ENCODE measurements around the gene ARFGEF2.
"Not testable (repeated sequence)": the region's sequence is repeated elsewhere in the genome, so short reads cannot be mapped to it uniquely, and the experiment has no call there.

The ARFGEF2 gene

DNA sequence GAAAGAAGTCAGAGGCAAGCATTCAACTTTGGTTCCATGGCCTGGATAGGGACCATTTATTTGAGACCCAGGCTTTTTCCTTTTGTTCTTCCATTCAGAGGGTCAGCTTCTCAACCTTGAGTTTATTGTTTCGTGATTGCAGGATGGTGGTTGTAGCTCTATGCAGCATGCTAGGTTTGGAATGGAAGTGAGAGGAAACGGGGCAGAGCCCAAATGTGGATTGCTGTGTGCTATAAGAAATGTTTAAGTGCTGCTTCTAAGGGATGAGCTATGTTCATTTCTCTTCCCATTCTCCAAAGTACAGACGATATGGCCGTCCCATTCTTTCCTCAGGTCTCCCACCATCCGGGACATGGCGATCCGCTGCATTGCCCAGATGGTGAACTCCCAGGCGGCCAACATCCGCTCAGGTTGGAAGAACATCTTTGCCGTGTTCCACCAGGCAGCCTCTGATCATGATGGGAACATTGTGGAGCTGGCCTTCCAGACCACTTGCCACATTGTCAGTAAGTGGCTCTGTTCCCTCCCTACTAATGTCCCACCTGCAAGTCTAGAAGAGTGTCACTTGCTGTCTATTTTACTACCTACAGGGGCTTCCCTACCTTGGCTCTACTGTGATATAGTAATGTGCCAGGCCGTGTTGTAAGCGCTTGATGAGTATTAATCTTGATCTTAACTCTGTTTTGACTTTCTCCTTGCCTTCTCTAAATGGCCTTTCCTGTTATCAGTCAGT lies 88.6 kb downstream of the ARFGEF2 start:
- DNase-seq, result no peak

DNA sequence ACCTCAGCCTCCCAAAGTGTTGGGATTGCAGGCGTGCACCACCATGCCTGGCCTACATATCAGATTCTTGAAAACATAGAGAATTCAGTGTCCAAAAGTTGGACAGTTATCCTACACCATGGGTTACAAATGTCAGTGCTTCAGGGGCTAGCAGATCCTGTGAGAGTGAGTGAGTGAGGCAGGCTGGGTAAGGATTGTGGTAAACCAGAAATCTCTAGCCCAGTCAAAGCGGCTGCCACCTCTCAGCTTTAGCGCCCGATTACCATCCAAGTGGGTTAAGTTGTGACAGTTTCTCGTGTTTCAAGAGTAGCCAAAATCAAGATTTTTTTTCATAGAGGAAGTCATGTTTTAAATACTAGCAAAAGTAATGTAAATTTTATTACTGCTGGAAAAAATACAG lies 102.7 kb downstream of the ARFGEF2 start:
- no peak for DNase-seq

DNA sequence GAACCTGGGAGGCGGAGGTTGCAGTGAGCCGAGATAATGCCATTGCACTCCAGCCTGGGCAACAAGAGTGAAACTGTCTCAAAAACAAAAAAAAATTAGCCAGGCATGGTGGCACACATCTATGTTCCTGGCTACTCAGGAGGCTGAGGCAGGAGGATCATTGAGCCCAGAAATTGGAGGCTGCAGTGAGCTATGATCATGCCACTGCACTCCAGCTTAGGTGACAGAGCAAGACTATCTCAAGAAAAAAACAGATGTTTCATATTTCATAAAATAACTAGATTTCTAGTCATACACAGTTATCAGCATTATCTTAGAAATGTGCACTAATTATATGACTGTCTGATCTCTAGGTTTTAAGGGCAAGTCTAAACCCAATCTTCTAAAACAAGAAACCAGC lies 106.7 kb downstream of the ARFGEF2 start:
- not testable (repeated sequence) for DNase-seq

DNA sequence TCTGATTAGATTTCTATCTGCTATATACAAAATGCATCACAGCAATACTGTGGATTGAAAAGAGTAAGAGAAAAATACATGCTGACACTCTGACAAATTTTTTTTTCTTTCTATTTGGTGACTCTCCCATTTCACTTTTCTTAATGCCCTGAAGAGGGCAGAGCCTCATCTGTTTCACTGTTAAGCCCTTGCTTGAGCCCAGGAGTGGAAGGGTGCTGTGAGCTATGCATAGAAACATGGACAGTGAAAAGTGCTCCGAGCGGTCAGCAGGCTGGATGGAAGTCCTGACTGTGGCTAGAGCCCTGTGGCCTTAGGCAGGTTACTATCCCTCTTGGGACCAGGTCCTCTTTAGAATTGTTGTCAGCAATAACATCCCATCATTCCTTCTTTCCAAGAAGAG lies 107.2 kb downstream of the ARFGEF2 start:
- DNase-seq, result no peak

DNA sequence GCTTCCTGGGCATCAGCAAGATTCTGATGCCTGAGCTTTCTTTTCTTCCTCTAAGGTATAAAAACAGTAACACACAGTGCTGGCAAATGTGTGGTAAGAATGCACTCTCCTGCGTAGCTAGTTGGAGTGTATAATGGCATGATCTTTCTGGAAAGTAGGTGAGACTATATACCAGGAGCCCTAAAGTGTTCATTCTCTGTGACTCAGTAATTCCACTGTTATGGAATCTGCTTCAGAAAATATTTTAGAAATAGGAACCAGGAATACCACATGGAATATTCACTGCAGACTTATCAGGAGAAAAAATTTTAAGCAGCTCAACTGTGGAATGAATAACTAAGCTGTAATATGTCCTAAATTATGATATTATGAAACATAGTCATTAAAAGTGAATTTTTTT lies 107.7 kb downstream of the ARFGEF2 start:
- no peak for DNase-seq

DNA sequence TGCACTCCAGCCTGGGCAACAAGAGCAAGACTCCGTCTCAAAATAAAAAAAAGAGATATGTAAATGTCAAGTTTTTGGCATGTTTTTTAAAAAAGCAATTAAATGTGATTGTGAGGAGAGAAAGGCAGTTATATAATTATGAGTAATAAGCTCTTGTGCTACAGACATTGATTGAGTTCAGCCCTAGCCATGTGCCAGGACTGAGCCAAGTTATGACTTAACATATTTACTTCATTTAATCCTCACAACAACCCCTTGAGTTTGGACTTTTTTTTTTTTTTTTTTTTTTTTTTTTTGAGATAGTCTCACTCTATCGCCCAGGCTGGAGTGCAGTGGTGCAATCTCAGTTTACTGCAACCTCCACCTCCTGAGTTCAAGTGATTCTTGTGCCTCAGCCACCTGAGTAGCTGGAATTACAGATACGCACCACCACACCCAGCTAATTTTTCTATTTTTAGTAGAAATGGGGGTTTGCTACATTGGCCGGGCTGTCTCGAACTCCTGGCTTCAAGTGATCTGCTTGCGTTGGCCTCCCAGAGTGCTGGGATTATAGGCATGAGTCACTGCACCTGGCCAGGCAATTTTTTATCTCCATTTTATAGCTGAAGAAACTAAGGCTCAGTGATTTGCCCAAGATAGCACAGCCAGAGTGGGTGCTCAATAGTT lies 109.6 kb downstream of the ARFGEF2 start:
- DNase-seq, result no peak

DNA sequence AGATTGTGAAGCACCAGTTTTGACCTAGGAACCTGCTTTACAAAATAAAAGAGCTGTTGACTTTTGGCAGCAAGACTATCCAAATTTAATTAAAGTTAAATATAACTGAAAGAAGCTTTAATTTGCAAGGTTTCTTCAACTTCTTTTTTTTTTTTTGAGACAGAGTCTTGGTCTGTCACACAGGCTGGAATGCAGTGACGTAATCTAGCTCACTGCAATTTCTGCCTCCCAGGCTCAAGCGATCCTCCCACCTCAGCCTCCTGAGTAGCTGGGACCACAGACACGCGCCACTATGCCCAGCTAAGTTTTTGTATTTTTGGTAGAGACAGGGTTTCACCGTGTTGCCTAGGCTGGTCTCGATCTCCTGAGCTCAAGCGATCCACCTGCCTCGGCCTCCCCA lies 110.9 kb downstream of the ARFGEF2 start:
- DNase-seq, result no peak

DNA sequence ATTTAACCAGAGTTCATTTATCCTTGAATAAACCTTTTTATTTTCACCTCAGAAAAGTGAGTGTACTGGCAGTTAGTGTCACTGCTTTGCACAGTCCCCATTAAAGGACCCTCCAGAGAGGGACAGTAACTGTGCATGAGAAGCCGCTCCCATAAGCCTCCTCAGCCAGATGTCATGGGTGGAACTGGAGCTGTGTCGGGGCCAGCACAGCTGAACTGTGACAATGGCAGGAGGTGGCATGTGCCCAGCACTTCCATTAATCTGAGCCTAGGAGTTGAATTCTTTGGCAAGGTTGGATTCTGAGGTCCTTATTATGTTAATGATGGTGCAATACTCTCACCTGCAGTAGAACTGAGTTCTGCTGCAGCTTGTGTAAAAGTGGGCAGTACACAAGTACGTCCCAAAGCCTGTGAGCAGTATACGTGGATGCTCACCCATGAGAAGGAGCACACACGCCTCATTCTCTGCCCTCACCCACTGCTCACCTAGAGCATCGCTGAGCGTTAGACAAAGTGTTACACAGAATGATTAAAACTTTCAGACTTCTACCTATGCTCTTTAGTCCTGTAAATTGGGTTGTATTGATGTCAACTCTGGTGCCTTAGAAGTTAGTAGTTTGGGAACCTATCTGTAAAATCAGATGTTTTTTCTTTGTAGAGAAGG lies 112.7 kb downstream of the ARFGEF2 start:
- DNase-seq, result no peak

DNA sequence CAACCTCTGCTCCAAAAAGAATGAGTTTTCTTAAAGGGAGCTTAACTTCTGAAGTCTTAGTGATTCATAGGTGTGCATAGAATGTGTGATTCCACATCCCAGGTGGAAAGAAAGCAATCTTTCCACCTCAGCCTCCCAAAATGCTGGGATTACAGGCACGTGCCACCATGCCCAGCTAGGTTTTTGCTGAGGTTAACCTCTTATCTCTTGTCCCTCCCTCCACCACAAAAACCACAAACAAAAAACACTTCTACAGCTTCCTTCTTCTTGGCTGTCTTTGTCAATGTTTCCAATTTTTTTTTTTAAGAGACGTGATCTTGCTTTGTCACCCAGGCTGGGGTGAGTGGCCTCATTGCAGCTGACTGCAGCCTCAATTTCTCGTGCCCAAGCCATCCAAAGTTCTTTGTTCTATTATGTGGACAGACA lies 116.5 kb downstream of the ARFGEF2 start:
- no peak for DNase-seq

DNA sequence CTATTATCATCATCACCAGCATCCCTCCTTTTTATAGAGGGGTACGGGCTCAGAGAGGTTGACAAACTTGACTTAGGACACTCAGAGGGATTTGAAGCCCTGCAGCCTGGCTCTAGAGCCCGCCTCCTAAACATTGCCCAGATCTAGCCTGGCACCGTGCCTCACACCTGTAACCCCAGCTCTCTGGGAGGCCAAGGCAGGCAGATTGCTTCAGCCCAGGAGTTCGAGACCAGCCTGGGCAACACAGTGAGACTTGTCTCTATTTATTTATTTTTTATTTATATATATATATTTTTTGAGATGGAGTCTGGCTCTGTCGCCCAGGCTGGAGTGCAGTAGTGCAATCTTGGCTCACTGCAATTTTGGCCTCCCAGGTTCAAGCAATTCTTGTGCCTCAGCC lies 118.3 kb downstream of the ARFGEF2 start:
- DNase-seq, result no peak

DNA sequence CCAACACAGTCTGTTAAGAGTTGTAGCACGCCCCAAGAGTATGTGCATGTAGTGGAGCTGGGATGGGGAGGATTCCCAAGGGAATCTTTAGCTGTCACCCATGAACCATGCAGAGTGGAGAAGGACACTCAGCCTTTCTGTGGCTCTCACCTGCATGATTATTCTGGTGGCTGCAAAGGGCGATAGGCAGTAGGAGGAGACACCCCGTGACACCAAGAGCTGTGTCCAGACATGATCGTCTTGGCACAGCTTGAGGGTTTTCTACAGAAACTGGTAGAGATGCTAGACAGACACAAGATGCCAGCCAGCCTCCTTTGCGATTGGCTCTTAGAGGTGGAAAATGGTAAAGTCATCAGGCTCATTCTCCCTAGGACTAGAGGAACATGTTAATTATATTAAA lies 121.5 kb downstream of the ARFGEF2 start:
- DNase-seq, result no peak

DNA sequence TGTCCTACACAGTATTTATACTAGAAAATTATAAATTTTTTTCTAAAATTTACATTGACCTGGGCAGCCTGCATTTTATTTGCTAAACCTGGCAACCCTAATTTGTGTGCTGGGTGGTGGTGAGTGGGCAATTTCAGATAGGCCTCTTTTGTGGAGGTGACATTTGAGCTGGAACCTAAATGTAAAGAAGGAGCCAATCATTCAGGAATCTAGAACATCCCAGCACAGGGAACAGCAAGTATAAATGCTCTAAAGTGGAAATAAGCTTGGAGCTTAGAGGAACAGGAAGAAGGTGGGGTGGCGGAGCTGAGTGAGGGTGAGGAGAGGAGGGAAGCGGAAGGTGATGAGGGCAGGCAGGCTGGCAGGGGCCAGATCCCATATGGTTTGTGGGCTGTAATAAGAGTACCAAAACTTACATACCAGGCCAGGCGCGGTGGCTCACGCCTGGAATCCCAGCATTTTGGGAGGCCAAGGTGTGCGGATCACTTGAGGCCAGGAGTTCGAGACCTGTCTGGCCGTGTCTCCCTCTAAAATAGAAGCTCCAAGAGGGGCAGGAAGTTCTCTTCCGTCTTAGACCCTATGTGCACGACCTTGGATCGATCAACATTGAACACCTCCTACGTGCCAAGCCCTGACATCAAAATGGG lies 124.1 kb downstream of the ARFGEF2 start:
- no peak for DNase-seq

DNA sequence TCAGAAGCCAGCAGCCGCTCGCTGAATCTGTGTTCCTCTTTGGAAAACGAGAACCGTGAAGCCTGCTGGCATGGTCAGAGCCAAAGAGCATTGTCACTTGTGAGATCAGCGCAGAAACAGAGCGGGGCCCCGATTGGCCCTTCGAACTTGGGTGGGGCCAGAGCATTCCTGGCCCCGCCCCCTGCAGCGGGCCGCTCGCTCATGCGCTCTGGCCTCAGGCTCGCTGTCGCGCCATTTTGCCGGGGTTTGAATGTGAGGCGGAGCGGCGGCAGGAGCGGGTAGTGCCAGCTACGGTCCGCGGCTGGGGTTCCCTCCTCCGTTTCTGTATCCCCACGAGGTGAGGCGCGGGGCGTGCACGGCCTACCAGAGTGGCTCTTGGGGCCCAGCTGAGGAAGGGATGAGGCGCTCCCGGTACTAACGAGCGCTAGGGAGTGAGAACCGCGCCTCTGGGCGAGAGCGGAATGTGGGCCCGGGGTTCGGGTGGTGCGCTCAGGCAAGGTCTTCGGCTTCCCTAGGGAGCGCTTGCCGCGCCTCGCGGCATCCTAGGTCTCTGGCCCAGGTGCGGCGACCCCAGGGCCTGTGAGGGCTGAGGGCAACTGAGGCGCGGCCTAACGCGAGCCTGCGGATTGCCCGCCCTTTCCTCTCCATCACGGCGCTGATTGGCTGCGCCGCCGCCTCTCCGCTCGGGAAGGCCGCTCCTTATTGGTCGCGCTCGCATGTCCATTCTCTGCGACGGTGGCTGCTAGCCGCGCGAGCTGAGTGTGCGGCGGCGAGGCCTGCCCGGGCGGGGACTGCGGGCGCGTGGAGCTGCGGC lies 124.8 kb downstream of the ARFGEF2 start, which contains the start of gene CSE1L:
CSE1L (plus strand) TSS at position 226 of the 814 bp plus-strand sequence. CDS start 12,152 bp downstream, outside the sequence.
- peak; percentile 94 for DNase-seq

DNA sequence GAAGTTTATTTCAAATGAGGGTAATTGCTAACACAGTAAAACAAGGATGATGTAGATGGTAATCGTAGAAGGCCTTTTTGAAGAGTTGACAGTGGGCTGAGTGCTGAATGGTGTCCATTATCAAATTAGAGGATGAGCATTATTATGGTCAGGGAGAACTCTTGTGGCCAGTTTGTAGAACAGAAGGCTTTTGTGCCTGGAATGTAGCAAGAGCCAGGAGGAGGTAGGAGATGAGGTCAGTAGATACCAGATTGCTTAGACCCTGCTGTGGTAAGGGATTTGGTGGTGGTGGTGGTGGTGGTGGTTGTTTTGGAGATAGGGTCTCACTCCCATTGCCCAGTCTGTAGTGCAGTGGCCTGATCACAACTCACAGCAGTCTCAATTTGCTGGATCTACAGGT lies 130.8 kb downstream of the ARFGEF2 start:
- no peak for DNase-seq

DNA sequence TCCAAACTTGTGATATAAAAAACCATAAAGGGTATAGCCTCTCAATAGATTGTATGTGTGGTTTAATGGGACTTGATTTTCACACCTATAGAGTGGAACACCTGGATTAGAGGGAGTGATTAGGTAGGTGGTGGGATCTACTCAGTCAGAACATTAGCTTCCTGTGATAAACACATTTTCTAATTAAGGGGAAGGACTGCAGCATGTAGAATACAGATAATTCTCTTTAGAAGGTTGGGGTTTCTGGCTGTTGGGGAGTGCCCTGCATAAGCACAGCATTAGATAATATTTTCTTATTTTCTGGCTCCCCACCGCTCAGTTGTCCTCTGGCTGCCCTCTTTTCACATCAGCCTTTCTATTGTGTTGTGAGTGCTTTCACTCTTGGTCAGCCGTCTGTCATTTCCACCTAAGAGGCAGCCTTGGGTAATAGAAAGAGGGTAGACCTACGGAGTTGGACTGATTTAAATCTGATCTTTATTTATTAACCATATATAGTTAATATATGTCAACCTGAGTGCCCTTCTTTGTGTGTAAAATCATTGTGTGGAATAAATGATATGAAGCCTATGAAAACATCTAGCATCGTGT lies 132.6 kb downstream of the ARFGEF2 start:
- DNase-seq, result no peak

DNA sequence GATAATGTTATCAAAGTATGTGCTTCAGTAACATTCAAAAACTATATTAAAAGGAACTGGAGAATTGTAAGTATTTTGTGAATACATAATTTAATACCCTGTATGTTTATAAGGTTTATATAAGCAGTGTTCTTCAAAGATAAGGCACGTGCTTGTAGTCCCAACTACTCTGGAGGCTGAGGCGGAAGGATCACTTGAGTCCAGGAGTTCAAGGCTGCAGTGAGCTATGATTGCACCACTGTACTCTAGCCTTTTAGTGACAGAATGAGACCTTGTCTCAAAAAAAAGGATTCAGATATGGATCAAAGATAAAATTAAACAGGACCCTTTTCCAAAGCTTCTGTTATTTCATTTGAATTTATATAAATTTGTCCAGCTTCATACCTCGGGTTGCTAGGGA lies 141.8 kb downstream of the ARFGEF2 start:
- no peak for DNase-seq

DNA sequence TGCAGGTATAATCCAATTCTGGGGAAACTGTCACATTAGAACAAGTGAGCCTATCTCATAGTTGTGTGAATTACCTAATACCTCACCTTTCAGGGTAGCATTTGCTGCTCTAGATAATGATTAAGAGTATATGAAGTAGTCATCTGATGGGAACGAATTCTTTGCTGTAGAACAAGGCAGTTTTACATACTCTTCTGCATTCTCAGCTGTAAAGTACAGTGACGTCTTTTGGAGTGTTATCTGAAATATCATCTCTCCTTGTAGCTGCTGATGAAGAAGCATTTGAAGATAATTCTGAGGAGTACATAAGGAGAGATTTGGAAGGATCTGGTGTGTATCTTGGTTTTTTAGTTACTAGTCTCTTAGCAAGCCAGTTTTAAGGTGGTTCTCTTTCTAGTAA lies 153.0 kb downstream of the ARFGEF2 start:
- no peak for DNase-seq

DNA sequence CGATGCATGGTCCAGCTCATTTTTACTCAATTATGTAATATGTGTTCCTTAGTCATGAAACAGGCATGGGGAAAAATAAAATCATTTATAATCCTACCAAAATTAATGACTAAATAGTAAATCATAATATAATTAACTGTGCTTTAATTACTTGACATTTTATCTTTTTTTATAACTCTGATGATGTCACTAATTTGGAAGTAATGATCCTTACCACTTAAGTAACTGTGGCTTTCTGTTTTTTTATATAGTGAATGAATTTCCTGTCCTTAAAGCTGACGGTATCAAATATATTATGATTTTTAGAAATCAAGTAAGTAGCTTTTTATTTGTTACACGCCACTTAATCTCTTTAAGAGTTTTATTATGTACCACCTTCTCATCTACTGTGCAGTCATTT lies 156.8 kb downstream of the ARFGEF2 start:
- no peak for DNase-seq

DNA sequence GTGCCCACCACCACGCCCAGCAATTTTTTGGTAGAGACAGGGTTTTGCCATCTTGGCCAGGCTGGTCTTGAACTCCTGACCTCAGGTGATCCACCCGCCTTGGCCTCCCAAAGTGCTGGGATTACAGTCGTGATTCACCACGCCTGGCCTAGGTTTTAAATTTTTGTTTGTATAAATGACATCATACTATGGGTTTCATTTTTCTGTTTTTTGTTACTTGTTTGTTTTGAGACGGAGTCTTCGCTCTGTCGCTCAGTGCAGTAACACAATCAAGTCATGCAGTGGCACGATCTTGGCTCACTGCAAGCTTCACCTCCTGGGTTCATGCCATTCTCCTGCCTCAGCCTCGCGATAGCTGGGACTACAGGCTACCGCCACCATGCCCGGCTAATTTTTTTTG lies 160.8 kb downstream of the ARFGEF2 start:
- not testable (repeated sequence) for DNase-seq

Data from NCI-H2029 (cell line).